Fibroblast of pulmonary artery (primary cell): ENCODE measurements around the gene SHB.
A peak's percentile ranks its signal among the peaks of the same experiment; 100 is the strongest.

ENCODE experiments used
- DNase-seq: peaks from one replicate; pipeline ENCODE4 v3.0.0-alpha.2; 2010; ENCODE audit warnings: low read depth
- H3K4me3 ChIP-seq: replicated peaks from 2 replicates; pipeline ENCODE4 v1.5.1; 2011; ENCODE audit warnings: low read depth, mild to moderate bottlenecking, control low read depth, low read length, moderate library complexity
- TF ChIP-seq, protein P1 (sequence below): IDR thresholded peaks from 2 replicates; pipeline ENCODE4 v1.5.1; 2011; ENCODE audit warnings: mild to moderate bottlenecking, control low read depth, low read length, inconsistent platforms; ENCODE audit errors: missing control alignments

Gene SHB

DNA sequence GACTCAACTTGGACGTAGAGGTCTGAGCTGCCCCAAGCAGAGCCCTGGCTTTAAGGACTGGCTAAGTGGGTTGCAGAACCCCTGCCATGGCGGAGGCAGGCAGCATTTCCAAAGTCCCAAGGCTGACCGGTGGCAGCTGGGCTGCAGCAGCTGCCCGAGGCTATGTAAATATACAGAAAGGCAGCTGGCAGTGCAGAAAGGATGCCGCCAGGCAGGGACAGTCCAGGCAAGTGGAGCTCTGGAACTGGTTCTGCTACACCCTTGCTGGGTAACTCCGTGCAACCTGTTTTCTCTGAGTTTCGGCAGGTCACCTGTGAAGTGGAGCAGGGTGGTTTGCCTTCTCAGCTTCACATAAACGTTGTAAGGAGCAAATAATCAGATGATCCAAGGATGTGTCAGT lies 46.0 kb downstream of the SHB start:
- H3K4me3 ChIP-seq = no peak overlapping the region
- TF ChIP-seq, protein P1, sequence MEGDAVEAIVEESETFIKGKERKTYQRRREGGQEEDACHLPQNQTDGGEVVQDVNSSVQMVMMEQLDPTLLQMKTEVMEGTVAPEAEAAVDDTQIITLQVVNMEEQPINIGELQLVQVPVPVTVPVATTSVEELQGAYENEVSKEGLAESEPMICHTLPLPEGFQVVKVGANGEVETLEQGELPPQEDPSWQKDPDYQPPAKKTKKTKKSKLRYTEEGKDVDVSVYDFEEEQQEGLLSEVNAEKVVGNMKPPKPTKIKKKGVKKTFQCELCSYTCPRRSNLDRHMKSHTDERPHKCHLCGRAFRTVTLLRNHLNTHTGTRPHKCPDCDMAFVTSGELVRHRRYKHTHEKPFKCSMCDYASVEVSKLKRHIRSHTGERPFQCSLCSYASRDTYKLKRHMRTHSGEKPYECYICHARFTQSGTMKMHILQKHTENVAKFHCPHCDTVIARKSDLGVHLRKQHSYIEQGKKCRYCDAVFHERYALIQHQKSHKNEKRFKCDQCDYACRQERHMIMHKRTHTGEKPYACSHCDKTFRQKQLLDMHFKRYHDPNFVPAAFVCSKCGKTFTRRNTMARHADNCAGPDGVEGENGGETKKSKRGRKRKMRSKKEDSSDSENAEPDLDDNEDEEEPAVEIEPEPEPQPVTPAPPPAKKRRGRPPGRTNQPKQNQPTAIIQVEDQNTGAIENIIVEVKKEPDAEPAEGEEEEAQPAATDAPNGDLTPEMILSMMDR = no peak
- no peak for DNase-seq

DNA sequence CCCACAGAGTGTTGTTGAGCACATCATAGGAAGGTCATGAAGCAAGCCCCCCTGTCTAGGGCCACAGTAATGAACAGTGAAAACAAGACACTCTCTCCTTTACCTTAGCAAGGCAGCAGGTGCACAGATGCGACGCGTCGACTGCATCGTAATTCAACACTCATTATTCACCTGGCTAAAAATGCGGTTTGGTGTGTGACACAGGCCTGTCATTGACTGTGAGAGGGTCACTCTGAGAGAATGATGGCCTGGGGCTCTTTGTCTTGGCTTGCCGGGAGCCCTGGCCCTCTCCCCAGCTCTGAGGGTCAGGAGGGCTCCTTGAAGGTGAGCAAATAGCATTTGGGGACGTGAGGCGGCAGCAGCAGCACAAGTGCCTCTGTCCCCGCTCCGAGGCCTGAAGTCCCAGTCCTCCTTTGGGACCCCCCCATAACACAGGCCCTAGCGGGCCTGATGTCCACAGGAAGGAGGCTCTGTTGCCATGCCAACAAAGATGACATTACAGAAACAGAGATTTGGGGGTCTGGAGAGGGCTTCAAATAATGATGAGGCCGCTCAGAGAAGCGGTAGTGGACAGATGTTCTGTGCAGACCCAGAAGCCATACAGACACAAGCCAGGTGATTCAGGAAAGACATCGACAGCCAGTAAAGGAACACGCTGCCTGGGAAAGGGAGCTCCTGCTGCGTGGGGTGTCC lies 46.7 kb downstream of the SHB start:
- DNase-seq = no peak
- TF ChIP-seq, protein P1 = no peak
- no peak overlapping the region for H3K4me3 ChIP-seq

- DNase-seq = peak; percentile 49
- H3K4me3 ChIP-seq = no peak overlapping the region
- TF ChIP-seq, protein P1 = peak; percentile 9
Observed at GRCh38 chr9:38020151-38021076, 48.6 kb downstream of the SHB start.

DNA sequence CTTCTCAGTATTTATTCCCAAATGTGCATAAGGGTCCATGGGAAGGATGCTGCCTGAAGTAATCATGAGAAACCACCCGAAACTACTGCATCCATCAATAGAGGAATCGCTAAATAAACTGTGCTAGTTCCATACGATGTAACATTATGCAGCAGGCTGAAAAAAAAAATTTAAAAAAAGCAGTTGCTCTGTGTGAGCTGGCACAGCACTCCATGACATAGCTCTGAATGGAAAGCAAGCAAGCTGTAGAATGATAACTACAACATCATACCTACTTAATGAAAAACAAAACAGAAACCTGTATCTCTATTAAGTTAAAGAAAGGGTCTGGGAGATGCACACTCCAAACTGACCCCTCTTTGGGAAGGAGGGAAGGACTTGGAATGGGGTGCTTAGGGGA lies 49.3 kb downstream of the SHB start:
- H3K4me3 ChIP-seq = no peak overlapping the region
- DNase-seq = no peak
- TF ChIP-seq, protein P1 = no peak

GRCh38 chr9:38018958-38019602 lies 49.9 kb downstream of the SHB start:
- DNase-seq = peak; percentile 76
- no peak overlapping the region for H3K4me3 ChIP-seq
- TF ChIP-seq, protein P1 = no peak

DNA sequence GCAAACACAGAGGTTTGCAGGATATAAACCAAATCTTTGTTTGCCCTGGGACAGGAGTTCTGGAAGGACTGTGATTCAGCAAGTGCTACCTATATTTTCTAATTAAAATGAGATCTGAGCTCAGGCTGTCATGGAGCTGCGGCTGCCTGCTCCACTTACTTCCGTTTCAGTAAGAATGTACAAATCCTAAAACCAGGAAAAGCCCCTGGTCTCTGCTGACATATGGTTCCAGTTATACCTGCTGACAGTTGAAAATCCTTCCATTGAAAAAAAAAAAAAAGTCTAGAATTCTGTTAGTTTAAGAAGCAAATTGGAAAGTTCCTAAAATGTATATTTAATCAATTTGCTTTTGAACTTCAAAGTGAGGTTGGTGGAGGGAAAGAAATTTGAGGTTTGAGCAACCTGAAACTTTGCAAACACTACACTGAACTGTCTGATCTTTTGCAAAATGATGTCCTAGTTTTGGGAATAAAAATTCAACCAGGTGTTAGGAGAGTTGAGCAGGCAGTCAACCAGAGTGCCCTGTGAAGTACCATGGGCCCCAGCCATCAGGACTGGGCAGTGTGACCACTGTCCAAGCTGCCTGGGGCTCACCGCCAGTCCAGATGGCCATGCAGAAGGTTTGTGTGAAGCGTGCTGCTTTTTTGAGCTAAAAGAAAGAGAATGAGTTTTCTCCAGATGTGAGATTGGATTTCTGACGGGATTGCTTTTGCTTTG lies 50.6 kb downstream of the SHB start:
- no peak overlapping the region for H3K4me3 ChIP-seq
- TF ChIP-seq, protein P1 = no peak
- DNase-seq = no peak
